GM23338 (cell line): ENCODE data around the gene RAP1GAP2. TPM values are rescaled to one million over a fixed set of nuclear protein-coding genes. Genes with fewer than 3 reads are reported as not detected.

Source experiments
- ATAC-seq: fragments of 200-7000 bp; cut with Tn5 transposase; 3 replicates; pipeline ENCODE4 v1.9.1; 2020
- DNase-seq: peaks from one replicate; pipeline ENCODE4 v3.0.0-alpha.2; 2015; ENCODE audit warnings: low spot score
- H2AFZ ChIP-seq: fragments of 200-600 bp; sonication (generic); 2 replicates; pipeline ENCODE4 v1.8.0; 2016; ENCODE audit warnings: antibody characterized with exemption, mild to moderate bottlenecking, moderate library complexity
- H3F3A ChIP-seq: fragments of 200-600 bp; sonication (generic); replicated peaks from 2 replicates; pipeline ENCODE4 v1.8.0; 2017; ENCODE audit warnings: antibody characterized with exemption, mixed run types, low read depth
- H3K27ac ChIP-seq: fragments of 200-600 bp; sonication (generic); 2 replicates; pipeline ENCODE4 v1.6.1; 2016; ENCODE audit warnings: low read depth
- H3K27me3 ChIP-seq: fragments of 200-600 bp; sonication (generic); 2 replicates; pipeline ENCODE4 v1.8.0; 2016; ENCODE audit warnings: mild to moderate bottlenecking, mixed run types, moderate library complexity; ENCODE audit not compliant: insufficient read depth
- H3K36me3 ChIP-seq: fragments of 200-600 bp; sonication (generic); 2 replicates; pipeline ENCODE4 v1.8.0; 2016; ENCODE audit warnings: mild to moderate bottlenecking; ENCODE audit not compliant: insufficient read depth
- H3K4me1 ChIP-seq: fragments of 200-600 bp; sonication (generic); 2 replicates; pipeline ENCODE4 v1.8.0; 2016; ENCODE audit warnings: mild to moderate bottlenecking, moderate library complexity; ENCODE audit not compliant: insufficient read depth
- H3K4me2 ChIP-seq: fragments of 200-600 bp; sonication (generic); 2 replicates; pipeline ENCODE4 v1.7.1; 2017; ENCODE audit warnings: mixed run types
- H3K4me3 ChIP-seq: fragments of 200-600 bp; sonication (generic); 2 replicates; pipeline ENCODE4 v1.6.1; 2016; ENCODE audit warnings: mixed run types
- H3K79me2 ChIP-seq: fragments of 200-600 bp; sonication (generic); replicated peaks from 2 replicates; pipeline ENCODE4 v1.8.0; 2017; ENCODE audit warnings: mild to moderate bottlenecking; ENCODE audit not compliant: insufficient read depth
- H3K9me2 ChIP-seq: fragments of 200-600 bp; sonication (generic); 2 replicates; pipeline ENCODE4 v1.8.0; 2017; ENCODE audit not compliant: insufficient read depth
- H4K20me1 ChIP-seq: fragments of 200-600 bp; sonication (generic); replicated peaks from 2 replicates; pipeline ENCODE4 v1.8.0; 2017; ENCODE audit warnings: mild to moderate bottlenecking; ENCODE audit not compliant: insufficient read depth
- H3K27ac Mint-ChIP-seq: 2 replicates; pipeline ENCODE4 v1.8.0; 2020; ENCODE audit warnings: inconsistent platforms, mild to moderate bottlenecking, moderate library complexity, mixed read lengths
- H3K27me3 Mint-ChIP-seq: 3 replicates; pipeline ENCODE4 v1.8.0; 2022; ENCODE audit warnings: low read depth, mild to moderate bottlenecking, moderate library complexity, mixed read lengths, inconsistent platforms; ENCODE audit not compliant: insufficient read depth, poor library complexity
- H3K36me3 Mint-ChIP-seq: 3 replicates; pipeline ENCODE4 v1.8.0; 2021; ENCODE audit warnings: low read depth, mild to moderate bottlenecking, inconsistent platforms, moderate library complexity, mixed read lengths
- H3K4me1 Mint-ChIP-seq: 3 replicates; pipeline ENCODE4 v1.8.0; 2020; ENCODE audit warnings: mild to moderate bottlenecking, inconsistent platforms, mixed read lengths
- H3K4me3 Mint-ChIP-seq: 3 replicates; pipeline ENCODE4 v1.8.0; 2021; ENCODE audit warnings: moderate library complexity, mild to moderate bottlenecking, inconsistent platforms, mixed read lengths
- H3K9me3 Mint-ChIP-seq: 3 replicates; pipeline ENCODE4 v1.8.0; 2020; ENCODE audit warnings: moderate library complexity, mild to moderate bottlenecking, inconsistent platforms, mixed read lengths
- CREB1 ChIP-seq: fragments of 250-450 bp; sonication (Bioruptor Pico); IDR thresholded peaks from 2 replicates; pipeline ENCODE4 v1.5.0; 2020; ENCODE audit warnings: low read depth, mild to moderate bottlenecking, moderate library complexity
- CTCF ChIP-seq, 2 experiments: fragments of 200-600 bp in 1 of 2; sonication (generic) in 1 of 2; conservative IDR thresholded peaks; 2 replicates each; pipeline versions ENCODE4 v1.5.1 to v1.6.1; 2016 to 2017; ENCODE audit warnings: antibody characterized with exemption in 2 of 2, low read depth in 2 of 2, mild to moderate bottlenecking in 2 of 2, moderate library complexity in 1 of 2
- JUNB ChIP-seq: IDR thresholded peaks from one replicate; pipeline ENCODE4 v1.6.1; 2016; ENCODE audit warnings: antibody characterized with exemption; ENCODE audit not compliant: unreplicated experiment
- NANOG ChIP-seq: IDR thresholded peaks from 2 replicates; pipeline ENCODE4 v1.6.1; 2016; ENCODE audit warnings: antibody characterized with exemption, borderline replicate concordance
- REST ChIP-seq: IDR thresholded peaks from one replicate; pipeline ENCODE4 v1.6.1; 2018; ENCODE audit warnings: antibody characterized with exemption; ENCODE audit not compliant: unreplicated experiment
- ZNF114 ChIP-seq: fragments of 250-450 bp; sonication (Bioruptor Pico); IDR thresholded peaks from 2 replicates; pipeline ENCODE4 v1.5.0; 2020; ENCODE audit warnings: mild to moderate bottlenecking, moderate library complexity
- ZNF462 ChIP-seq: fragments of 250-450 bp; sonication (Bioruptor Pico); IDR thresholded peaks from 2 replicates; pipeline ENCODE4 v1.5.0; 2020; ENCODE audit warnings: mild to moderate bottlenecking, moderate library complexity
- polyA plus RNA-seq: library from polyadenylated mRNA; unstranded; fragments of >200 nt; fragmentation: Nextera tagmentation; extraction: Ambion mirVana; gene quantifications from 2 replicates; pipeline ENCODE4 v1.2.1, GENCODE V29; 2016
- total RNA-seq: library from RNA; depleted of rRNA; stranded (reverse); fragments of >200 nt; shearing (Covaris generic); gene quantifications from 2 replicates; pipeline ENCODE4 v1.2.3, GENCODE V29; 2014

The RAP1GAP2 gene
- total and polyA plus RNA-seq, 2 experiments from 2014 or later = 17.8 to 46.1 TPM

- peaks cover 5% of the 10 kb centered on the region for H3K4me1 Mint-ChIP-seq
- peak overlapping the region; percentile 56; the same call in 1 of the 2 replicates for H3K27ac Mint-ChIP-seq
- H3K4me1 ChIP-seq = no peaks in the 10 kb centered on the region
- no peaks in the 10 kb centered on the region for H3K36me3 ChIP-seq
- H3F3A ChIP-seq = no peaks in the 10 kb centered on the region
- DNase-seq = peak; percentile 96
- H3K27ac ChIP-seq = no peak overlapping the region
- no peaks in the 10 kb centered on the region for H3K27me3 Mint-ChIP-seq
- no peaks in the 10 kb centered on the region for H3K79me2 ChIP-seq
- TF ChIP-seq ZNF462 (no peak), NANOG (no peak), REST (no peak), JUNB (no peak), ZNF114 (CRISPR knock-in tag) (no peak), CREB1 (CRISPR knock-in tag) (0 out of 2 replicates have a peak, but pooled peaks have one; percentile 27), CTCF (conservative IDR thresholded peaks at IDR 0.05; ENCODE audit: low read depth in 2 of 2) (peak; percentile 97 to 99)
- H3K4me3 ChIP-seq = no peak overlapping the region
- H3K27me3 ChIP-seq = no peaks in the 10 kb centered on the region
- H3K9me2 ChIP-seq = no peaks in the 10 kb centered on the region
- no peak overlapping the region for H3K4me2 ChIP-seq
- no peak overlapping the region; the same call in 1 of the 2 replicates for H2AFZ ChIP-seq
- no peaks in the 10 kb centered on the region for H4K20me1 ChIP-seq
- no peaks in the 10 kb centered on the region; the same call in 2 of the 3 replicates for H3K36me3 Mint-ChIP-seq
- no peak overlapping the region for H3K4me3 Mint-ChIP-seq
- no peaks in the 10 kb centered on the region for H3K9me3 Mint-ChIP-seq
- peak; percentile 97 for ATAC-seq
These were observed 9.9 kb upstream of the RAP1GAP2 start for GRCh38 chr17:2786176-2786881.
